ENCODE results near the gene ARHGEF19.

The ARHGEF19 gene

DNA sequence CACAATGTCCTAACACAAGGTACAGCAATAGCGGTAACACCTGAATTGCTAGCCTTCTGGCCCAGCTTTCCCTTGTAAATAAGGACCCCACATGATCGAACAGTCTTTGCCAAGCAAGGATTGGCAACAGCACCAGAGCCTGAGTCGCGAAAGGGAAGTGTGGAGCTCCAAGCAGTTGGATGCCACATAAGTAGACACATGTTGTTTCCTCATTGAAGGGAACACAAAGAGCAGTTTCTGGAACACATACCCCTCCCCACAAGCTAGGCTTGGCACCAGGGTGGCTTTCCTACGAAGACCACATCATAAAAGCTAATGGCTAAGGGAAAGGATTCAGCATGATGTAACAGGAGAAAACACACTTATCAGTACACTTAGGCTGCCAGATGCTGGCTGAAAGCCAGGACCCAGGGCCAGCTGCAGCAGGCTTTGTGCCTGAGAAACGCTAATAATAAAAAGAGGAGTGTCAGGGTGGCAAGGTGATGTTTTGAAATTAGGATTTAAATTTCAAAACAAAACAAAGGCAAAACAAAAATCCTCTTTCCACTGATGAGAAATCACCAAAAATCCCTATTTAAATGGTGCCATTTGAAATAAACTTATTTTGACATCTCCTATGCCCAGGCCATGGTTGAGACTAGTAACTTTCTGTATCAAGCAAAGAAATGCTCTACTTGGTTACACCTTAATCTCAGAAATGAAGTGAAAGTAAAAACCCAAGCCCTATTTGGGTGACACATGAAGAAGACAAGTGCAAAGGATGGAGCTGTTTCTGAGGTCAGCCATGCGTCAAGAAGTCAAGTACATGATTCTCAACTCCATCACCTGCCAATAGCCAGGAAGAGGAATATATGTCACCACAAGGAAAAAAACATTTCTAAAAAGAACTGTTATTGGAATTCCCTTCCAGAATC, 36.4 kb upstream of the ARHGEF19 start (continued):
- TF ChIP-seq, protein P1, sequence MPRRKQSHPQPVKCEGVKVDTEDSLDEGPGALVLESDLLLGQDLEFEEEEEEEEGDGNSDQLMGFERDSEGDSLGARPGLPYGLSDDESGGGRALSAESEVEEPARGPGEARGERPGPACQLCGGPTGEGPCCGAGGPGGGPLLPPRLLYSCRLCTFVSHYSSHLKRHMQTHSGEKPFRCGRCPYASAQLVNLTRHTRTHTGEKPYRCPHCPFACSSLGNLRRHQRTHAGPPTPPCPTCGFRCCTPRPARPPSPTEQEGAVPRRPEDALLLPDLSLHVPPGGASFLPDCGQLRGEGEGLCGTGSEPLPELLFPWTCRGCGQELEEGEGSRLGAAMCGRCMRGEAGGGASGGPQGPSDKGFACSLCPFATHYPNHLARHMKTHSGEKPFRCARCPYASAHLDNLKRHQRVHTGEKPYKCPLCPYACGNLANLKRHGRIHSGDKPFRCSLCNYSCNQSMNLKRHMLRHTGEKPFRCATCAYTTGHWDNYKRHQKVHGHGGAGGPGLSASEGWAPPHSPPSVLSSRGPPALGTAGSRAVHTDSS (tag by site-specific recombination; IDR thresholded peaks at IDR 0.05), result no peak
- TF ChIP-seq ZNF701 (tag by site-specific recombination; IDR thresholded peaks at IDR 0.05), result no peak
- TF ChIP-seq ZNF266 (tag by site-specific recombination; IDR thresholded peaks at IDR 0.05; ENCODE audit: low read depth), result no peak
- no peak for TF ChIP-seq ZNF19 (tag by site-specific recombination; IDR thresholded peaks at IDR 0.05; ENCODE audit: low read depth)
- TF ChIP-seq ZNF155 (tag by site-specific recombination; IDR thresholded peaks at IDR 0.05), result no peak
- TF ChIP-seq, protein P2, sequence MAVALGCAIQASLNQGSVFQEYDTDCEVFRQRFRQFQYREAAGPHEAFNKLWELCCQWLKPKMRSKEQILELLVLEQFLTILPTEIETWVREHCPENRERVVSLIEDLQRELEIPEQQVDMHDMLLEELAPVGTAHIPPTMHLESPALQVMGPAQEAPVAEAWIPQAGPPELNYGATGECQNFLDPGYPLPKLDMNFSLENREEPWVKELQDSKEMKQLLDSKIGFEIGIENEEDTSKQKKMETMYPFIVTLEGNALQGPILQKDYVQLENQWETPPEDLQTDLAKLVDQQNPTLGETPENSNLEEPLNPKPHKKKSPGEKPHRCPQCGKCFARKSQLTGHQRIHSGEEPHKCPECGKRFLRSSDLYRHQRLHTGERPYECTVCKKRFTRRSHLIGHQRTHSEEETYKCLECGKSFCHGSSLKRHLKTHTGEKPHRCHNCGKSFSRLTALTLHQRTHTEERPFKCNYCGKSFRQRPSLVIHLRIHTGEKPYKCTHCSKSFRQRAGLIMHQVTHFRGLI (tag by site-specific recombination; IDR thresholded peaks at IDR 0.05), result no peak
- TF ChIP-seq ZNF777 (tag by site-specific recombination; IDR thresholded peaks at IDR 0.05; ENCODE audit: borderline replicate concordance), result no peak
- no peak for TF ChIP-seq ZNF707 (tag by site-specific recombination; IDR thresholded peaks at IDR 0.05)
- TF ChIP-seq, protein P3, sequence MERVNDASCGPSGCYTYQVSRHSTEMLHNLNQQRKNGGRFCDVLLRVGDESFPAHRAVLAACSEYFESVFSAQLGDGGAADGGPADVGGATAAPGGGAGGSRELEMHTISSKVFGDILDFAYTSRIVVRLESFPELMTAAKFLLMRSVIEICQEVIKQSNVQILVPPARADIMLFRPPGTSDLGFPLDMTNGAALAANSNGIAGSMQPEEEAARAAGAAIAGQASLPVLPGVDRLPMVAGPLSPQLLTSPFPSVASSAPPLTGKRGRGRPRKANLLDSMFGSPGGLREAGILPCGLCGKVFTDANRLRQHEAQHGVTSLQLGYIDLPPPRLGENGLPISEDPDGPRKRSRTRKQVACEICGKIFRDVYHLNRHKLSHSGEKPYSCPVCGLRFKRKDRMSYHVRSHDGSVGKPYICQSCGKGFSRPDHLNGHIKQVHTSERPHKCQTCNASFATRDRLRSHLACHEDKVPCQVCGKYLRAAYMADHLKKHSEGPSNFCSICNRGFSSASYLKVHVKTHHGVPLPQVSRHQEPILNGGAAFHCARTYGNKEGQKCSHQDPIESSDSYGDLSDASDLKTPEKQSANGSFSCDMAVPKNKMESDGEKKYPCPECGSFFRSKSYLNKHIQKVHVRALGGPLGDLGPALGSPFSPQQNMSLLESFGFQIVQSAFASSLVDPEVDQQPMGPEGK (tag by site-specific recombination; IDR thresholded peaks at IDR 0.05), result peak; percentile 71
- TF ChIP-seq ZNF23 (tag by site-specific recombination; IDR thresholded peaks at IDR 0.05; ENCODE audit: borderline replicate concordance), result no peak
- TF ChIP-seq, protein P4, sequence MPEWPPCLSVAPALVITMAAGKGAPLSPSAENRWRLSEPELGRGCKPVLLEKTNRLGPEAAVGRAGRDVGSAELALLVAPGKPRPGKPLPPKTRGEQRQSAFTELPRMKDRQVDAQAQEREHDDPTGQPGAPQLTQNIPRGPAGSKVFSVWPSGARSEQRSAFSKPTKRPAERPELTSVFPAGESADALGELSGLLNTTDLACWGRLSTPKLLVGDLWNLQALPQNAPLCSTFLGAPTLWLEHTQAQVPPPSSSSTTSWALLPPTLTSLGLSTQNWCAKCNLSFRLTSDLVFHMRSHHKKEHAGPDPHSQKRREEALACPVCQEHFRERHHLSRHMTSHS (tag by site-specific recombination; IDR thresholded peaks at IDR 0.05), result no peak
- TF ChIP-seq GFI1B (tag by site-specific recombination; IDR thresholded peaks at IDR 0.05), result no peak
- no peak for TF ChIP-seq ZNF48 (tag by site-specific recombination; IDR thresholded peaks at IDR 0.05)
- TF ChIP-seq PRDM1 (tag by site-specific recombination; IDR thresholded peaks at IDR 0.05), result peak; percentile 81; the same call in 1 of the 2 replicates
- TF ChIP-seq HOXD13 (CRISPR knock-in tag; IDR thresholded peaks at IDR 0.05; ENCODE audit: borderline replicate concordance), result no peak
- TF ChIP-seq ZNF416 (tag by site-specific recombination; IDR thresholded peaks at IDR 0.05), result no peak
- peak; percentile 94 for TF ChIP-seq IKZF3 (tag by site-specific recombination; IDR thresholded peaks at IDR 0.05)
- TF ChIP-seq KLF1 (tag by site-specific recombination; IDR thresholded peaks at IDR 0.05), result no peak
- TF ChIP-seq ZNF830 (tag by site-specific recombination; IDR thresholded peaks at IDR 0.05; ENCODE audit: low read depth), result no peak
- no peak for TF ChIP-seq SALL2 (tag by site-specific recombination; IDR thresholded peaks at IDR 0.05; ENCODE audit: borderline replicate concordance)
- TF ChIP-seq ZNF600 (tag by site-specific recombination; IDR thresholded peaks at IDR 0.05), result peak; percentile 29; the same call in 1 of the 2 replicates
- no peak for TF ChIP-seq ZNF16 (tag by site-specific recombination; IDR thresholded peaks at IDR 0.05; ENCODE audit: low read depth)
- no peak for TF ChIP-seq ZNF585B (tag by site-specific recombination; IDR thresholded peaks at IDR 0.05)
- no peak for TF ChIP-seq KLF16 (tag by site-specific recombination; IDR thresholded peaks at IDR 0.05)
- TF ChIP-seq ZNF521 (tag by site-specific recombination; IDR thresholded peaks at IDR 0.05), result no peak
- TF ChIP-seq ZBTB8A (tag by site-specific recombination; IDR thresholded peaks at IDR 0.05), result peak; percentile 52; the same call in 1 of the 2 replicates
- TF ChIP-seq ZNF239 (tag by site-specific recombination; IDR thresholded peaks at IDR 0.05), result no peak
- peak; percentile 69; the same call in 1 of the 2 replicates for TF ChIP-seq ZNF24 (tag by site-specific recombination; IDR thresholded peaks at IDR 0.05)
- TF ChIP-seq, protein P5, sequence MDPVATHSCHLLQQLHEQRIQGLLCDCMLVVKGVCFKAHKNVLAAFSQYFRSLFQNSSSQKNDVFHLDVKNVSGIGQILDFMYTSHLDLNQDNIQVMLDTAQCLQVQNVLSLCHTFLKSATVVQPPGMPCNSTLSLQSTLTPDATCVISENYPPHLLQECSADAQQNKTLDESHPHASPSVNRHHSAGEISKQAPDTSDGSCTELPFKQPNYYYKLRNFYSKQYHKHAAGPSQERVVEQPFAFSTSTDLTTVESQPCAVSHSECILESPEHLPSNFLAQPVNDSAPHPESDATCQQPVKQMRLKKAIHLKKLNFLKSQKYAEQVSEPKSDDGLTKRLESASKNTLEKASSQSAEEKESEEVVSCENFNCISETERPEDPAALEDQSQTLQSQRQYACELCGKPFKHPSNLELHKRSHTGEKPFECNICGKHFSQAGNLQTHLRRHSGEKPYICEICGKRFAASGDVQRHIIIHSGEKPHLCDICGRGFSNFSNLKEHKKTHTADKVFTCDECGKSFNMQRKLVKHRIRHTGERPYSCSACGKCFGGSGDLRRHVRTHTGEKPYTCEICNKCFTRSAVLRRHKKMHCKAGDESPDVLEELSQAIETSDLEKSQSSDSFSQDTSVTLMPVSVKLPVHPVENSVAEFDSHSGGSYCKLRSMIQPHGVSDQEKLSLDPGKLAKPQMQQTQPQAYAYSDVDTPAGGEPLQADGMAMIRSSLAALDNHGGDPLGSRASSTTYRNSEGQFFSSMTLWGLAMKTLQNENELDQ (tag by site-specific recombination; IDR thresholded peaks at IDR 0.05; ENCODE audit: low read depth), result no peak
- TF ChIP-seq ZNF169 (tag by site-specific recombination; IDR thresholded peaks at IDR 0.05), result no peak
- TF ChIP-seq KLF9 (tag by site-specific recombination; IDR thresholded peaks at IDR 0.05; ENCODE audit: low read depth), result no peak
- no peak for TF ChIP-seq ZNF138 (tag by site-specific recombination; IDR thresholded peaks at IDR 0.05; ENCODE audit: borderline replicate concordance)
- TF ChIP-seq ZNF621 (tag by site-specific recombination; IDR thresholded peaks at IDR 0.05), result no peak

Measured in HEK293 (cell line).